Lung (tissue), 12 donors: Measurements from ENCODE around the gene EIF3K. TPM values are rescaled to one million over a fixed set of nuclear protein-coding genes. Genes with fewer than 3 reads are reported as not detected.
A peak's percentile ranks its signal among the peaks of the same experiment; 100 is the strongest.

Source experiments
- ATAC-seq: fragments of 200-7000 bp; cut with Tn5 transposase; one replicate; pipeline ENCODE4 v1.9.1; 2020; ENCODE audit warnings: moderate number of reproducible peaks; ENCODE audit not compliant: insufficient read depth, low FRiP score
- DNase-seq, 3 donors: peaks; one replicate each; pipeline ENCODE4 v3.0.0-alpha.2; 2013 to 2017
- H3K27ac ChIP-seq, 2 donors: one replicate each; pipeline ENCODE4 v1.5.1; 2013; ENCODE audit warnings: mild to moderate bottlenecking in 2 of 2, moderate library complexity in 2 of 2, control low read depth in 1 of 2, inconsistent platforms in 1 of 2, low read depth in 1 of 2, low read length in 1 of 2
- H3K27me3 ChIP-seq, 3 donors: one replicate each; pipeline ENCODE4 v1.5.1; 2013; ENCODE audit warnings: low read length in 2 of 3; ENCODE audit not compliant: control insufficient read depth in 3 of 3, insufficient read depth in 3 of 3
- H3K36me3 ChIP-seq, 4 donors: one replicate each; pipeline ENCODE4 v1.5.1; 2013; ENCODE audit warnings: low read length in 4 of 4, mild to moderate bottlenecking in 1 of 4, moderate library complexity in 1 of 4; ENCODE audit not compliant: control insufficient read depth in 4 of 4, insufficient read depth in 4 of 4
- H3K4me1 ChIP-seq, 5 donors: one replicate each; pipeline ENCODE4 v1.5.1; 2013; ENCODE audit warnings: low read length in 5 of 5, mild to moderate bottlenecking in 2 of 5, moderate library complexity in 1 of 5; ENCODE audit not compliant: control insufficient read depth in 5 of 5, insufficient read depth in 5 of 5
- H3K4me3 ChIP-seq: one replicate; pipeline ENCODE4 v1.5.1; 2013; ENCODE audit warnings: mild to moderate bottlenecking, control low read depth, moderate library complexity
- H3K9ac ChIP-seq, 2 donors: one replicate each; pipeline ENCODE4 v1.5.1; 2013; ENCODE audit warnings: low read length in 2 of 2, control low read depth in 1 of 2; ENCODE audit not compliant: insufficient read depth in 1 of 2
- H3K9me3 ChIP-seq, 4 donors: one replicate each; pipeline ENCODE4 v1.5.1; 2013; ENCODE audit warnings: low read length in 3 of 4, mild to moderate bottlenecking in 1 of 4, moderate library complexity in 1 of 4; ENCODE audit not compliant: control insufficient read depth in 4 of 4, insufficient read depth in 3 of 4
- CTCF ChIP-seq: IDR thresholded peaks from 2 replicates; pipeline ENCODE4 v1.5.1; 2012; ENCODE audit warnings: mild to moderate bottlenecking; ENCODE audit errors: control extremely low read depth, extremely low read depth
- WGBS, 2 donors: extraction: QIAGEN DNeasy Blood & Tissue Kit; methylation state at CpG; one replicate each; pipeline ENCODE4 v1.1.7; 2013; 5-methylcytosine and 5-hydroxymethylcytosine counted together
- polyA plus RNA-seq, 2 donors: library from polyadenylated mRNA; stranded (reverse); fragments of 200-250 nt; gene quantifications; one replicate each; pipeline ENCODE4 v1.2.1, GENCODE V29; 2013
- total RNA-seq, 2 donors: library from RNA; depleted of rRNA in 1 of 2; stranded (reverse); fragments of >200 nt in 1 of 2; gene quantifications; one replicate each; pipeline ENCODE4 v1.2.1, GENCODE V29; 2014 to 2021
- donor health status: control.
- donor health status: control.
- donor health status: Bipolar disorder and iron deficiency.
- donor health status: healthy.
- donor health status: DM: yes; HTN: yes; CAD: no.

Gene EIF3K
- total and polyA plus RNA-seq, 4 donors = 142 to 344 (median 255) TPM

GRCh38 chr19:38661996-38662395, 43.0 kb downstream of the EIF3K start:
- ATAC-seq = no peak
- no peak overlapping the region for H3K4me3 ChIP-seq
- no peak overlapping the region for H3K9ac ChIP-seq
- no peaks in the 10 kb centered on the region for H3K27me3 ChIP-seq
- peaks cover 50 to 88% (median 62%) of the 10 kb centered on the region in 5 donors for H3K4me1 ChIP-seq
- no peak for TF ChIP-seq CTCF
- H3K36me3 ChIP-seq = peaks cover 0 to 5% (median 2%) of the 10 kb centered on the region in 4 donors
- 11 to 13% methylated on average over 1 of the region's 1 CpG for WGBS, 2 donors
- DNase-seq = peak; percentile 66 to 89 (median 72)
- peak overlapping the region; percentile 79 to 95 for H3K27ac ChIP-seq
- no peaks in the 10 kb centered on the region for H3K9me3 ChIP-seq

- Histone ChIP-seq H3K4me3 (no peak overlapping the region), H3K9me3 (no peaks in the 10 kb centered on the region), H3K27me3 (no peaks in the 10 kb centered on the region), H3K4me1 (peaks cover 52 to 90% (median 65%) of the 10 kb centered on the region in 5 donors), H3K36me3 (peaks cover 0 to 5% (median 2%) of the 10 kb centered on the region in 4 donors), H3K27ac (peak overlapping the region; percentile 94 to 95), H3K9ac (no peak overlapping the region)
- 40 to 47% methylated on average over 7 of the region's 7 CpGs for WGBS, 2 donors
- TF ChIP-seq CTCF = no peak
- no peak for DNase-seq
- ATAC-seq = no peak
Observed at GRCh38 chr19:38662537-38663155, 43.7 kb downstream of the EIF3K start.

- TF ChIP-seq CTCF = no peak
- Histone ChIP-seq H3K4me1 (peaks cover 48 to 90% (median 66%) of the 10 kb centered on the region in 5 donors), H3K4me3 (no peak overlapping the region), H3K9ac (no peak overlapping the region), H3K36me3 (peaks cover 0 to 5% (median 2%) of the 10 kb centered on the region in 4 donors), H3K27me3 (no peaks in the 10 kb centered on the region), H3K9me3 (no peaks in the 10 kb centered on the region), H3K27ac (peak overlapping the region; percentile 94 to 95)
- DNase-seq = no peak
- no peak for ATAC-seq
- WGBS, 2 donors = 75 to 76% methylated on average over 22 of the region's 22 CpGs
Observed at GRCh38 chr19:38663156-38663651, 44.2 kb downstream of the EIF3K start.
